Mesenchymal stem cell (in vitro differentiated cells and primary cell): ENCODE data around the gene FGGY.
A peak's percentile ranks its signal among the peaks of the same experiment; 100 is the strongest.
"Not testable (repeated sequence)": the region's sequence is repeated elsewhere in the genome, so short reads cannot be mapped to it uniquely, and the experiment has no call there.

Source experiments
- DNase-seq: peaks from one replicate; pipeline ENCODE4 v3.0.0-alpha.2; 2013
- H2AFZ ChIP-seq: one replicate; pipeline ENCODE4 v1.6.1; 2013; ENCODE audit warnings: low read depth, mild to moderate bottlenecking, control low read depth, inconsistent platforms, low read length, moderate library complexity
- H2AK5ac ChIP-seq: 2 replicates; pipeline ENCODE4 v1.6.1; 2013; ENCODE audit warnings: low read length, moderate library complexity, mild to moderate bottlenecking, inconsistent platforms; ENCODE audit not compliant: severe bottlenecking
- H2BK120ac ChIP-seq: one replicate; pipeline ENCODE4 v1.6.1; 2013; ENCODE audit warnings: low read depth, mild to moderate bottlenecking, inconsistent platforms, low read length, moderate library complexity
- H2BK12ac ChIP-seq, 2 experiments: one replicate each; pipeline ENCODE4 v1.6.1; 2013; ENCODE audit warnings: inconsistent platforms in 2 of 2, low read length in 2 of 2, mild to moderate bottlenecking in 2 of 2, moderate library complexity in 2 of 2, control low read depth in 1 of 2
- H2BK15ac ChIP-seq: one replicate; pipeline ENCODE4 v1.6.1; 2013; ENCODE audit warnings: mild to moderate bottlenecking, low read depth, inconsistent platforms; ENCODE audit not compliant: poor library complexity, severe bottlenecking
- H2BK5ac ChIP-seq: 2 replicates; pipeline ENCODE4 v1.6.1; 2013; ENCODE audit warnings: low read depth, mild to moderate bottlenecking, low read length, control low read depth, inconsistent platforms; ENCODE audit not compliant: poor library complexity, severe bottlenecking
- H3K14ac ChIP-seq, 2 experiments: one replicate each; pipeline ENCODE4 v1.6.1; 2013; ENCODE audit warnings: inconsistent platforms in 2 of 2, low read length in 2 of 2, control low read depth in 1 of 2, mild to moderate bottlenecking in 1 of 2, moderate library complexity in 1 of 2
- H3K18ac ChIP-seq, 2 experiments: one replicate each; pipeline ENCODE4 v1.6.1; 2013; ENCODE audit warnings: inconsistent platforms in 2 of 2, low read length in 2 of 2, control low read depth in 1 of 2, low read depth in 1 of 2, mild to moderate bottlenecking in 1 of 2
- H3K23ac ChIP-seq, 2 experiments: one replicate each; pipeline ENCODE4 v1.6.1; 2013; ENCODE audit warnings: inconsistent platforms in 2 of 2, low read length in 2 of 2, mild to moderate bottlenecking in 2 of 2, moderate library complexity in 2 of 2, control low read depth in 1 of 2
- H3K27ac ChIP-seq: 2 replicates; pipeline ENCODE4 v1.5.1; 2013; ENCODE audit warnings: mild to moderate bottlenecking, moderate library complexity, low read length, control low read depth, inconsistent platforms; ENCODE audit not compliant: poor library complexity, severe bottlenecking
- H3K27me3 ChIP-seq, 2 experiments: 2 replicates each; pipeline versions ENCODE4 v1.6.1 to v1.7.0; 2013; ENCODE audit warnings: low read length in 2 of 2, mild to moderate bottlenecking in 2 of 2, moderate library complexity in 2 of 2, control low read depth in 1 of 2, inconsistent platforms in 1 of 2; ENCODE audit not compliant: control insufficient read depth in 1 of 2, insufficient read depth in 1 of 2
- H3K36me3 ChIP-seq, 2 experiments: 2 replicates each; pipeline versions ENCODE4 v1.6.1 to v1.7.0; 2013; ENCODE audit warnings: low read length in 2 of 2, control low read depth in 1 of 2, inconsistent platforms in 1 of 2, low read depth in 1 of 2, mild to moderate bottlenecking in 1 of 2; ENCODE audit not compliant: insufficient read depth in 2 of 2, control insufficient read depth in 1 of 2
- H3K4ac ChIP-seq, 2 experiments: one replicate each; pipeline ENCODE4 v1.6.1; 2013; ENCODE audit warnings: inconsistent platforms in 2 of 2, low read length in 2 of 2, mild to moderate bottlenecking in 2 of 2, moderate library complexity in 2 of 2, control low read depth in 1 of 2, low read depth in 1 of 2
- H3K4me1 ChIP-seq: 2 replicates; pipeline ENCODE4 v1.6.1; 2013; ENCODE audit warnings: low read depth, low read length, control low read depth; ENCODE audit not compliant: control insufficient read depth, insufficient read depth
- H3K4me2 ChIP-seq: 2 replicates; pipeline ENCODE4 v1.6.1; 2013; ENCODE audit warnings: low read length, mild to moderate bottlenecking, inconsistent platforms; ENCODE audit not compliant: poor library complexity, severe bottlenecking
- H3K4me3 ChIP-seq, 2 experiments: 2 replicates each; pipeline versions ENCODE4 v1.5.1 to v1.7.0; 2013; ENCODE audit warnings: low read length in 2 of 2, mild to moderate bottlenecking in 2 of 2, control low read depth in 1 of 2, low read depth in 1 of 2; ENCODE audit not compliant: insufficient read depth in 1 of 2
- H3K79me1 ChIP-seq: replicated peaks from 2 replicates; pipeline ENCODE4 v1.6.1; 2013; ENCODE audit warnings: mild to moderate bottlenecking, control low read depth, low read length, inconsistent platforms; ENCODE audit not compliant: poor library complexity, severe bottlenecking
- H3K9ac ChIP-seq: 2 replicates; pipeline ENCODE4 v1.7.0; 2013; ENCODE audit warnings: mild to moderate bottlenecking, low read length, moderate library complexity
- H3K9me3 ChIP-seq: 2 replicates; pipeline ENCODE4 v1.7.0; 2013; ENCODE audit warnings: mild to moderate bottlenecking, low read length; ENCODE audit not compliant: control insufficient read depth
- H4K8ac ChIP-seq: one replicate; pipeline ENCODE4 v1.6.1; 2013; ENCODE audit warnings: inconsistent platforms, mild to moderate bottlenecking, low read length, moderate library complexity
- H4K91ac ChIP-seq: one replicate; pipeline ENCODE4 v1.6.1; 2013; ENCODE audit warnings: mild to moderate bottlenecking, low read length, inconsistent platforms
- WGBS: methylation state at CpG from one replicate; pipeline ENCODE4 v1.1.7; 2013; ENCODE audit warnings: mixed read lengths; 5-methylcytosine and 5-hydroxymethylcytosine counted together

Gene FGGY

DNA sequence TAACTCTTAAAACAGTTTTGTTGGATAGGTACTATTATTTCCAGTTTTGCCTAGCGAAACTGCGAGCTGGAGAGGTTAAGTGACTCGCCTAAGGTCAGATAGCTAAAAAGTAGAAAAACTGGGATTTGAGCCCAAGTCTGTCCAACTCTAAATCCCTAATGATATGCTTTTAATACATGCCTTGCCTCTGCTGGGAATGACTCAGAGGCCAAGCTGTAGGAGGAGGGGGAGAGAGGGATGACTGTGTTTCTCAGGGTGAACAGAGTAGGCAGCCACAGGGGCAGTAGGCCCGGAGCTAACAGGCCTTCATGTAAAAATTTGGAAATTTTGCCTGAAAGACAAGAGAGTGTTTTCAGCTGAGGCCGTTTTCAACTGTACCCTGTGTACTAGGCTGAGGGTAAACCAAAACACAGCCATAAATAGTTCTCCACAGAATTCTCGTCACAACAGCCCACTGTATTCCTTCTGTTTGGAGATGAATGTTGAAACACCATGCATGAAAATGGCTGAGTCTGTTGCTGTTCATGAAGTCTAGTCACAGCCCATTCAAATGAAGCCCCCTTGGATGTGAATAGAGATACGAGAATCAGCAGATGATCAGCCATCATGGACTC, 410.4 kb downstream of the FGGY start:
- H4K8ac ChIP-seq: peak overlapping the region; percentile 74
- H3K18ac ChIP-seq: peak overlapping the region; percentile 78 to 93
- peak overlapping the region; percentile 30 for H3K27ac ChIP-seq
- H3K9me3 ChIP-seq: no peaks in the 10 kb centered on the region
- H4K91ac ChIP-seq: peak overlapping the region; percentile 7
- H2BK5ac ChIP-seq: no peak overlapping the region
- H2AK5ac ChIP-seq: peak overlapping the region; percentile 19
- no peak overlapping the region for H3K23ac ChIP-seq
- peaks cover 0 to 3% of the 10 kb centered on the region in 2 experiments for H3K36me3 ChIP-seq
- no peaks in the 10 kb centered on the region for H3K27me3 ChIP-seq
- H3K4me1 ChIP-seq: peaks cover 4% of the 10 kb centered on the region
- no peaks in the 10 kb centered on the region for H3K79me1 ChIP-seq
- no peak overlapping the region for H2AFZ ChIP-seq
- 26% methylated on average over 6 of the region's 7 CpGs for WGBS
- peak overlapping the region; percentile 16 for H2BK15ac ChIP-seq
- no peak overlapping the region for H3K4me3 ChIP-seq
- peak overlapping the region; percentile 81 for H2BK120ac ChIP-seq
- DNase-seq: peak; percentile 90
- H3K14ac ChIP-seq: no peak overlapping the region
- H3K4ac ChIP-seq: peak overlapping the region; percentile 5 to 70
- H2BK12ac ChIP-seq: peak overlapping the region; percentile 0 to 9
- H3K9ac ChIP-seq: peak overlapping the region; percentile 85
- no peak overlapping the region for H3K4me2 ChIP-seq

DNA sequence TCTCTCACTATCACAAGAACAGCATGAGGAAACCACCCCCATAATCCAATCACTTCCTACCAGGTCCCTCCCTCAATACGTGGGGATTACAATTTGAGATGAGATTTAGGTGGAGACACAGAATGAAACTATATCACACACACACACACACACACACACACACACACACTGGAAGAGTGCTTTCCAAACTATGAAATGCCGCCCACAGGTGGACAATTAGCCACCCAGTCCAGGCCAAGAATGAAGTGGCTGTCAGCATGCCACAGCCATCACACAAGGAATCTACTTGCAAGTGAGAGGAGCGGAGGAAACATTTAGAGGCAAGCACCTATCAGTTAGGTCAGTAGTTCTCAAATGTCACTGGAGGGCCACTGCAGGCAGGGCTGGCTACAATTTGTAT, 412.4 kb downstream of the FGGY start:
- 100% methylated on average over 3 of the region's 3 CpGs for WGBS
- Histone ChIP-seq H2BK12ac (peak overlapping the region; percentile 52 to 98), H3K14ac (peak overlapping the region in 1 of 2 experiments; percentile 8), H3K4me1 (peaks cover 2% of the 10 kb centered on the region), H4K8ac (no peak overlapping the region), H2BK120ac (no peak overlapping the region), H2BK15ac (peak overlapping the region; percentile 40), H4K91ac (no peak overlapping the region), H3K9ac (no peak overlapping the region), H2BK5ac (no peak overlapping the region), H3K4me3 (no peak overlapping the region), H3K36me3 (peaks cover 0 to 3% of the 10 kb centered on the region in 2 experiments), H3K18ac (no peak overlapping the region), H3K27me3 (no peaks in the 10 kb centered on the region), H2AFZ (no peak overlapping the region), H3K4ac (peak overlapping the region in 1 of 2 experiments; percentile 58), H2AK5ac (no peak overlapping the region), H3K79me1 (no peaks in the 10 kb centered on the region), H3K9me3 (no peaks in the 10 kb centered on the region), H3K4me2 (no peak overlapping the region), H3K27ac (no peak overlapping the region), H3K23ac (no peak overlapping the region)
- no peak for DNase-seq

DNA sequence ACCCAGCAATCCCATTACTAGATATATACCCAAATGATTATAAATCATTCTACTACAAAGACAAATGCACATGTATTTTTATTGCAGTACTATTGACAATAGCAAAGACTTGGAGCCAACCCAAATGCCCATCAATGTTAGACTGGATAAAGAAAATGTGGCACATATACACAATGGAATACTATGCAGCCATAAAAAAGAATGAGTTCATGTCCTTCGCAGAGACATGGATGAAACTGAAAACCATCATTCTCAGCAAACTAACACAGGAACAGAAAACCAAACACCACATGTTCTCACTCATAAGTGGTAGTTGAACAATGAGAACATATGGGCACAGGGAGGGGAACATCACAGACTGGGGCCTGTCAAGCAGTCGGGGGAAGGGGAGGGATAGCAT, 414.0 kb downstream of the FGGY start:
- H3K4me3 ChIP-seq, H3K9ac ChIP-seq, H3K18ac ChIP-seq, H2BK12ac ChIP-seq, H3K4me2 ChIP-seq, H3K36me3 ChIP-seq, H2AK5ac ChIP-seq, DNase-seq, H3K23ac ChIP-seq, H3K27me3 ChIP-seq, H3K4ac ChIP-seq, H4K8ac ChIP-seq, H2BK120ac ChIP-seq, H2BK15ac ChIP-seq, H3K14ac ChIP-seq, H2BK5ac ChIP-seq, H4K91ac ChIP-seq, H2AFZ ChIP-seq, H3K9me3 ChIP-seq, H3K27ac ChIP-seq, H3K79me1 ChIP-seq, H3K4me1 ChIP-seq: not testable (repeated sequence)
- WGBS: 100% methylated on average over 1 of the region's 2 CpGs

DNA sequence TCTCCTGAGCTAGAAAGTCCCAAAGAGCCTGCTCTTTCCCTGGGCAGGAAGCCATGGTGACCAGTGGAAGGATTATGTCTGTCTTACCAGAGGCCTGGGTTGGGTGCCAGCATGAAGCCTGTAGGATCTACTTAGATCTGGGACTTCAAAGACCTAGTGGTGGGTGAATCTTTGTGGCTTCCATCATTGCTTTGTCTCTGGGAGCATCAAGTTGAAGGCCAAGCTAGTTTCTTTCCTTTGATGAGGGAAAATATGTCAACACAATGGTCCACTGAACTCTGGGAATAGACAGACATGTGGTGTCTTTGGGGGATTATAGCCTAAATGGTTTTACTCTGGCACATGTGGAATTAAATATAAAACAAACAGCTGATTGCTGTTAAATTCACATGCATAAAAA, 417.3 kb downstream of the FGGY start:
- Histone ChIP-seq H3K18ac (no peak overlapping the region), H3K4me2 (no peak overlapping the region), H3K27ac (no peak overlapping the region), H3K27me3 (no peaks in the 10 kb centered on the region), H3K14ac (no peak overlapping the region), H3K9me3 (no peaks in the 10 kb centered on the region), H4K8ac (no peak overlapping the region), H3K36me3 (peaks cover 0 to 3% of the 10 kb centered on the region in 2 experiments), H3K9ac (no peak overlapping the region), H3K4me3 (no peak overlapping the region), H2BK12ac (no peak overlapping the region), H4K91ac (no peak overlapping the region), H2BK120ac (no peak overlapping the region), H2BK5ac (no peak overlapping the region), H3K23ac (no peak overlapping the region), H3K79me1 (no peaks in the 10 kb centered on the region), H2BK15ac (no peak overlapping the region), H3K4ac (no peak overlapping the region), H2AFZ (no peak overlapping the region), H3K4me1 (no peaks in the 10 kb centered on the region), H2AK5ac (no peak overlapping the region)
- no peak for DNase-seq
